ENCODE results near the gene CELF5.

The CELF5 gene

GRCh38 chr19:3319643-3320353 lies 95.3 kb downstream of the CELF5 start:
- no peaks in the 10 kb centered on the region for H3K79me2 ChIP-seq
- TF ChIP-seq CTCF (IDR thresholded peaks at IDR 0.05): no peak
- H3K4me2 ChIP-seq (ENCODE audit: low read length): no peak overlapping the region
- no peak overlapping the region for H3K27ac ChIP-seq
- H2AFZ ChIP-seq: no peak overlapping the region
- no peaks in the 10 kb centered on the region for H3K36me3 ChIP-seq (ENCODE audit: control insufficient read depth, insufficient read depth, low read length)
- no peaks in the 10 kb centered on the region for H3K27me3 ChIP-seq (ENCODE audit: control insufficient read depth, insufficient read depth, low read length)
- no peak overlapping the region for H3K4me3 ChIP-seq (ENCODE audit: low read depth, low read length)
- no peak overlapping the region for H3K9ac ChIP-seq
- H3K9me3 ChIP-seq (ENCODE audit: control insufficient read depth, low read length): no peaks in the 10 kb centered on the region
- H3K4me1 ChIP-seq: no peaks in the 10 kb centered on the region

- Histone ChIP-seq H3K9ac (no peak overlapping the region), H3K27ac (no peak overlapping the region), H2AFZ (no peak overlapping the region), H3K4me2 (ENCODE audit: low read length) (no peak overlapping the region), H3K4me3 (ENCODE audit: low read depth, low read length) (no peak overlapping the region), H3K36me3 (ENCODE audit: control insufficient read depth, insufficient read depth, low read length) (no peaks in the 10 kb centered on the region), H3K4me1 (no peaks in the 10 kb centered on the region), H3K9me3 (ENCODE audit: control insufficient read depth, low read length) (no peaks in the 10 kb centered on the region), H3K27me3 (ENCODE audit: control insufficient read depth, insufficient read depth, low read length) (no peaks in the 10 kb centered on the region), H3K79me2 (no peaks in the 10 kb centered on the region)
- no peak for TF ChIP-seq CTCF (IDR thresholded peaks at IDR 0.05)
Measured at GRCh38 chr19:3320354-3320670, 95.9 kb downstream of the CELF5 start.

GRCh38 chr19:3320853-3321252 lies 96.4 kb downstream of the CELF5 start:
- Histone ChIP-seq H3K27ac (no peak overlapping the region), H3K9ac (no peak overlapping the region), H3K9me3 (ENCODE audit: control insufficient read depth, low read length) (no peaks in the 10 kb centered on the region), H3K79me2 (no peaks in the 10 kb centered on the region), H2AFZ (no peak overlapping the region), H3K4me3 (ENCODE audit: low read depth, low read length) (no peak overlapping the region), H3K4me2 (ENCODE audit: low read length) (no peak overlapping the region), H3K36me3 (ENCODE audit: control insufficient read depth, insufficient read depth, low read length) (no peaks in the 10 kb centered on the region), H3K27me3 (ENCODE audit: control insufficient read depth, insufficient read depth, low read length) (no peaks in the 10 kb centered on the region), H3K4me1 (no peaks in the 10 kb centered on the region)
- no peak for TF ChIP-seq CTCF (IDR thresholded peaks at IDR 0.05)

GRCh38 chr19:3321696-3322095 lies 97.2 kb downstream of the CELF5 start:
- H3K4me2 ChIP-seq (ENCODE audit: low read length): no peak overlapping the region
- H3K79me2 ChIP-seq: no peaks in the 10 kb centered on the region
- no peaks in the 10 kb centered on the region for H3K27me3 ChIP-seq (ENCODE audit: control insufficient read depth, insufficient read depth, low read length)
- H3K9me3 ChIP-seq (ENCODE audit: control insufficient read depth, low read length): no peaks in the 10 kb centered on the region
- H3K4me1 ChIP-seq: no peaks in the 10 kb centered on the region
- no peaks in the 10 kb centered on the region for H3K36me3 ChIP-seq (ENCODE audit: control insufficient read depth, insufficient read depth, low read length)
- no peak overlapping the region for H3K4me3 ChIP-seq (ENCODE audit: low read depth, low read length)
- no peak for TF ChIP-seq CTCF (IDR thresholded peaks at IDR 0.05)
- no peak overlapping the region for H3K27ac ChIP-seq
- no peak overlapping the region for H2AFZ ChIP-seq
- H3K9ac ChIP-seq: no peak overlapping the region
